NB4 (cell line): Measurements from ENCODE around the gene ITPR2.

Experiments used
- DNase-seq: peaks from one replicate; pipeline ENCODE4 v3.0.0; 2010; ENCODE audit warnings: low read depth
- H3K4me3 ChIP-seq: one replicate; pipeline ENCODE4 v1.5.1; 2011; ENCODE audit warnings: mild to moderate bottlenecking, low read depth, low read length, moderate library complexity
- MAX ChIP-seq: IDR thresholded peaks from 2 replicates; pipeline ENCODE4 v1.6.1; 2011; ENCODE audit warnings: low read depth, low read length
- MYC ChIP-seq: IDR thresholded peaks from 2 replicates; pipeline ENCODE4 v1.6.1; 2011; ENCODE audit warnings: low read depth, low read length
- POLR2A ChIP-seq: IDR thresholded peaks from 2 replicates; pipeline ENCODE4 v1.6.1; 2011; ENCODE audit warnings: mild to moderate bottlenecking; ENCODE audit not compliant: insufficient read length; ENCODE audit errors: extremely low read depth
- TF ChIP-seq, protein P1 (sequence below): IDR thresholded peaks from one replicate; pipeline ENCODE4 v1.5.1; 2012; ENCODE audit warnings: low read depth, low read length

The ITPR2 gene

GRCh38 chr12:26717757-26718156, 115.2 kb downstream of the ITPR2 start:
- TF ChIP-seq MAX (no peak), POLR2A (no peak), MYC (no peak)
- TF ChIP-seq, protein P1, sequence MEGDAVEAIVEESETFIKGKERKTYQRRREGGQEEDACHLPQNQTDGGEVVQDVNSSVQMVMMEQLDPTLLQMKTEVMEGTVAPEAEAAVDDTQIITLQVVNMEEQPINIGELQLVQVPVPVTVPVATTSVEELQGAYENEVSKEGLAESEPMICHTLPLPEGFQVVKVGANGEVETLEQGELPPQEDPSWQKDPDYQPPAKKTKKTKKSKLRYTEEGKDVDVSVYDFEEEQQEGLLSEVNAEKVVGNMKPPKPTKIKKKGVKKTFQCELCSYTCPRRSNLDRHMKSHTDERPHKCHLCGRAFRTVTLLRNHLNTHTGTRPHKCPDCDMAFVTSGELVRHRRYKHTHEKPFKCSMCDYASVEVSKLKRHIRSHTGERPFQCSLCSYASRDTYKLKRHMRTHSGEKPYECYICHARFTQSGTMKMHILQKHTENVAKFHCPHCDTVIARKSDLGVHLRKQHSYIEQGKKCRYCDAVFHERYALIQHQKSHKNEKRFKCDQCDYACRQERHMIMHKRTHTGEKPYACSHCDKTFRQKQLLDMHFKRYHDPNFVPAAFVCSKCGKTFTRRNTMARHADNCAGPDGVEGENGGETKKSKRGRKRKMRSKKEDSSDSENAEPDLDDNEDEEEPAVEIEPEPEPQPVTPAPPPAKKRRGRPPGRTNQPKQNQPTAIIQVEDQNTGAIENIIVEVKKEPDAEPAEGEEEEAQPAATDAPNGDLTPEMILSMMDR: no peak
- H3K4me3 ChIP-seq: no peak overlapping the region
- no peak for DNase-seq

- no peak for DNase-seq
- H3K4me3 ChIP-seq: no peak overlapping the region
- no peak for TF ChIP-seq POLR2A
- TF ChIP-seq, protein P1: no peak
- TF ChIP-seq MYC: no peak
- TF ChIP-seq MAX: no peak
Measured at GRCh38 chr12:26715232-26715631, 117.8 kb downstream of the ITPR2 start.

DNA sequence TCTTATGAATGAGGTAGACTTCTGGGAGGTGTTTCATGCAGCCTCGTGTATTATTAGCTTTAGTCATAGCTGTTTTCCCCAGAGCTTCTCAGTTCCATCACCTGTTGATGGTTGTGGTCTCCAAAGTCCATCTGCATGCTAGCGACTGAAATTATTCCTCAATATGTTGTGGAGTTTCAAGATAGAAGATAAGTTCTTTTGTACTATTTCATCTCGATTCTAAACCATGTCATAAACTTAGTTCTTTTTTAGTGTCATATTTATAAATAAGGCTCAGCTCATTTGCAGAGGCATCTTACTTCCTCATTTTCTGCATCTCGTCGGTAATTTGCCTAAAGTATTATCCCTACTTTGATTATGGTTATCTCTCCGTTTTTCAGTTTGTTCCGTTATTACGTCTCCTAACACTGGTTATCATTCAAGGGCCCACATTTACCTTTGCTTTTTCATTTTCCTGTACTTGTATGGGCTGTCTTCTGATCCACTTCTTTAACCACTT, 119.1 kb downstream of the ITPR2 start:
- TF ChIP-seq, protein P1: no peak
- no peak for TF ChIP-seq MAX
- no peak for TF ChIP-seq MYC
- no peak for TF ChIP-seq POLR2A
- no peak for DNase-seq

DNA sequence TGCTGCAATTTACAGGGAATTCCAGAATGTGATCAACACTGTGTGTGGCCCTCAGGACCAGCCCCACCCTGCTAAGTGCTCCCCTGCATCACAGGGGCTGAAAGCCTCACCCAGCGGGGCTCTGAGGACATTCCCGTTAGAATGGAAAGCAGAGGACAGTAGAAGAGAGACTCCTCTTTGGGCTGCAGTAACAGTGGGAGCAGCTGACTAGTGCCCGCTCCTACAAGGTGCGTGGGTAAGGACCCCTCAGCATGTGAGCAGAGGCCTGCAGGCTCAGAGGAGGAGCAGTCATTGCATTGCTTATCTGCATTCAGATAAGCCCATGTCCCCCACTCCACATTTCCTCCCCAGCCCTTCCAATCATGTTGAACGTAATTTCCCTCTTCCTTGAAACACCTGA, 120.1 kb downstream of the ITPR2 start:
- no peak overlapping the region for H3K4me3 ChIP-seq

More for the DNA sequence above, 119.1 kb downstream of the ITPR2 start:
- no peak overlapping the region for H3K4me3 ChIP-seq

GRCh38 chr12:26711569-26711968, 121.4 kb downstream of the ITPR2 start:
- TF ChIP-seq MYC (no peak), MAX (no peak), POLR2A (no peak)
- TF ChIP-seq, protein P1: no peak
- no peak overlapping the region for H3K4me3 ChIP-seq
- no peak for DNase-seq

More for the DNA sequence above, 120.1 kb downstream of the ITPR2 start:
- TF ChIP-seq MYC (no peak), MAX (no peak), POLR2A (no peak)
- TF ChIP-seq, protein P1: no peak
- DNase-seq: no peak

DNA sequence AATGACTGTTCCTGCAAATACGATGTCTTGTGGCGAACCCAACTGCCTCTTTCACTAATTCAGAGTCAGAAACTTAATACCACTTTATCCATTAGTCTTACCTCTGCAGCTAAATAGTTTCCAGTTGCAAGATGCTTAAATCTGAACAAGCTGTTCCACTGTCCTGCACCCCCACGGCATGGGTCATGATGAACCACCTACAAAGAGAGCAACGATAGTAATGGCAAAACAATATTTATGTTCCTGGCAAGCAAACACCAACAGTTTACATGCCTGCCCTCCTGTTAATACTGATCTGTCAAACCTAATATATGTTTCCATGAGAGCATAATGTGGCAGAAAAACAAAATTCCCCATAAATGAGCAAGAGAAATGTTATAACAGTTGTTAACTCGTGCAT, 121.9 kb downstream of the ITPR2 start:
- no peak overlapping the region for H3K4me3 ChIP-seq
- TF ChIP-seq, protein P1: no peak
- TF ChIP-seq POLR2A (no peak), MYC (no peak), MAX (no peak)
- DNase-seq: no peak
